Measurements from ENCODE around the gene THRB. TPM values are rescaled to one million over a fixed set of nuclear protein-coding genes. Genes with fewer than 3 reads are reported as not detected.

The THRB gene
- total RNA-seq, 1 donor from 2014 or later: 42.4 TPM

DNA sequence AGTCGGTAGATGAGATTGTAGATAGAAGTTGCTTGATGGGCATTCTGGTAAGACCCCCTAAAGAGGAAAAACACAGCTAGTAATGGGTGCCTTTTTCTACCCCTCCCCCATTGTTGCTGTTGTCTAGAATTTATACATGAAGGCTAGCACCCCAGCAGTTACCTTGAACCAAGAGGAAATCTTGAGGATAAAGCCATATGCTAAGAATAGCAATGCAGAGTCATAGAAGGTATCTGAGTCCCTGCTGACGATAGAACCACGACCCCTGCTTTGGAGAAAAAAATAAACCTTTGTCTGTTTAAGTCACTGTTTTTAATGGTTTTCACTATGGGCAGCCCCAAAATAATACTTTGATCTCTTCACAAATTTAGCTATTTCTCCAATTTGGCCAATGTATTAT lies 162.6 kb downstream of the THRB start:
- FAIRE-seq: no peak
- no peak for DNase-seq (ENCODE audit: low spot score in 2 of 2)

DNA sequence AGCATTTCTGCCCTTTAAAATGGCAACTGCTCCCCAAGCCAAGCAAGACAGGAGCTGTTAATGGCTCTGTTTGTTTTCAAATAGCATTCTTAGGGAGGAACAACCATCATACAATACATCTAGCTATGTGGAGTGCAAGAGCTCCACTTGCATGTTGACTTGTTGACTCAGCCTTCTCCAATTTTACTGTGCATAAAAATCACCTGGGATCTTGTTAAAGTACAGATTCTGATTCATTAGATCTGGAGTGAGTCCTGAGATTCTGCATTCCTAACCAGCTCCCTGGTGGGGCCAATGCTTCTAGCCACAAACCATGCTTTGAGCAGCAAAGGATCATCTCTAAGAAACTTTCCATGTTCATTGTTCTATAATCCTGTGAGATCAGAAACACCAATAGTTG lies 171.4 kb downstream of the THRB start:
- no peak for FAIRE-seq
- DNase-seq (ENCODE audit: low spot score in 2 of 2): no peak

DNA sequence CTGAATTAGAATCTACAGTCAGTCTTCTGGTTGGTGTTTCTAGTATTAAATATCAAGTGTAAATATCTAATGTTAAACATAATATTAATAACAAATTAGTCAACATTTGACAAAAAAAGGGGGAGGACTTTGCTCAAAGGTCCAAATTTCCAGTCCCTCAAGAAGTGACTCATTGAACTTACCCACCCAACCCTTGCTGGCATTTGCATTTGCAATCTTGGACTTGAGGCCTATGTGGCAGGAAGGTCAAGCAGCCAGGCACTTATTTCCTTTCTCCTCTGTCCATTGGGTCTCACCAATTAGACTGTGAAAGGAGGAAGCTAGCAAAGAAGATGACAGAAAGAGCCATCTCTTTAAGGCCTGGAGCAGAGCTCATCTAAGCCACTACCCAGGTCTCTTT lies 174.0 kb downstream of the THRB start:
- DNase-seq (ENCODE audit: low spot score in 2 of 2) (no peak), FAIRE-seq (no peak)

DNA sequence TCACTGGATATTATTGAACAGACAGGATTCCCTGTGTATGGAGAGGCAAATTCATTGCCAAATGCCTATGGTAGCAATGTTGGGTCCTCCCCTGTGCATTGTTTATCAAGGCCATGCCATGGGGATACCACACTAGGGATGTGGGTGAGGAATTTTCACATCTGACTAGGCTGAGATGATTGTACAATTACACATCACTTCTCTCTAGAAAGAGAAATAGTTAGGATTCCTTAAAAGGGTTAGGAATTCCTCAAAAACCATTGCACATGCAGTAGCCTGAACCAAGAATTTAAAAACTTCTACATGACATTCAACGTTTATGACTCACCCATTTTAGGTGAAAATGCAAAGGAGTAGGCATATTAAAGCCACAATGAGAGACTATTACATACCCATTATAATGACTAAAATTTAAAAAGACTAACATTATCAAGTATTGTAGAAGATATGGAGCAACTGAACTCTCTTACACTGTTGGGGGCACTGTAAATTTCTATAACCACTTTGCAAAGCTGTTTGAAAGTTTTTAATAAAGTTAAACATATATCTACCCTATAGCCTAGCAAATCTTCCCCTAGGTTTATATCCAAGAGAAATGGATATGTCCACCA lies 175.9 kb downstream of the THRB start:
- DNase-seq (ENCODE audit: low spot score in 2 of 2) (no peak), FAIRE-seq (no peak)

DNA sequence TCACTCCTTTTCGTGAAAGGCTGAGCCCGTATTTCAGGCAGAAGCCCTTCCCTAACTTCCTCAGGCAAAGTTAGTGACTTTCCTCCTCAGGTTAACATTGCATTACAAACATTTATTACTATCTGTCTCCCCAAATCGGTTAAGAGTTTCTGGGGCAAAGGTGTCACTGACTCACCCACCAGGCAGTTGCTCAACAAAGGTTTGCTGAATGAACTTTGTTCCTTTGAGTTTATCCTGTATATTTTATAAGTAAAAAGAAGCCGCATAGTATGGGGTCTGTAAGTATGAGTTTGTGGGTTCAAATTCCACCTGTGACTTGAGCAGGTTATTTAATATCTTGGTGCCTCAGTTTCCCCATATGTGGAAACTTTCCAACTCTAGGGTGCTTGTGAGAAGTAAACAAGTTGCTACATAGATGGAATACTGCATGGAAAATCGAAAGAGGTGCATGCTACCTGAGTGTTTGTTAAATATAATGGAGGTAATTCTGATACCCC lies 177.7 kb downstream of the THRB start:
- no peak for DNase-seq (ENCODE audit: low spot score in 2 of 2)
- FAIRE-seq: no peak

DNA sequence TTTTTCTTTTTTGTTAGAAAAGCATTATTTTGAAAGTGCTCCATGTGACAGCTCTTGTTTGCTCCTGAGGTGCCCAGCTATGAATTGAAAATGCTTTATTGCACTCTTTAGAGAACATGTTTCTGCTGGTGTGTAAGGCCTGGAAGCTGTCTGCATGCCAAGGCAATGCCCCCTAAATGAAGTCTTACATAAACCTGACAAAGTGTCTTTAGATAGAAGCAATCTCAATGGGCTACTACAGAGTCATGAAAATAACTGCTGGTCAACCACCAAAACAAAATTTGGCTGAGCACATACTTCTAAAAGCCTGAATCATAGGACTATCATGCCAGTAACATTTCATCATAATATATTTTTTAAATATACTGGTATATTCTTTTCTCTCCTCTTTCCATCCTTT lies 178.7 kb downstream of the THRB start:
- FAIRE-seq (no peak), DNase-seq (ENCODE audit: low spot score in 2 of 2) (no peak)

DNA sequence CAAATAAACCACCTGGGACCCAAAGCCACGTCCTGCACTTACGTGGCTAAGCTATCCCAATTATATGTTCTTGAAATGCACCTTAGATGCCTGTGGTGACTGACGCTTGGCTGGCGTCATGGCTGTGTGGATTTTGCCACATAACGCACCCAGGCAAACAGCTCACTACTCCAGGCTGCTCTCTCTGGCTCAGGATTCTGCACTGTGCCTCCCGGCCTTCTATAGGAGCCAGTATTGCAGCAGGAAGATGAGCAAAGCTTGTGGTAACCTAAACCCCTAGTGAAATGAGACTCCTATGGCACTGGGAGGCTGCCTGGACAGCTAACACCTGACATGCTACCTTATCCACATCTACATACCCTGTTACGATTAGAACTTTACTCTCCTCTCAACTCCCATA lies 179.3 kb downstream of the THRB start:
- DNase-seq (ENCODE audit: low spot score in 2 of 2): no peak
- no peak for FAIRE-seq

DNA sequence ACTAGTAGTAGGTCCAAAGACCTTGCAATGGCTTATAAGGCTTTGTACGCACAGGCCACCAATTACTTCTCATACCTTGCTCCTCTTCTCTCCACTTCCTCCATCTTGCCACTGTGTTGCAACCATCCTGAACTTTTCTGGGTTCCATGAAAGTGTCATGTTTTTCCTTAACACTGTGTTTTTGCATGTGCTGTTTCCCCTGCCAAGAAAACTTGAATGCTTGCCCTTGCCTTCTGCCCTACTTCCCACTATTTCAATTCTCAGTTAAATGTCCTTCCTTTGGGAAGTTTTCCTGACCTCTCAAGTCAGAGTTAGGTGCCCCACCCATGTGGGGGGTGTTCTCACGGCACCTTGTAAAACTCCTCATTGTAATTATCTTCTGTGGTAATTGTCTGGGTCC lies 182.8 kb downstream of the THRB start:
- DNase-seq (ENCODE audit: low spot score in 2 of 2): no peak
- no peak for FAIRE-seq

DNA sequence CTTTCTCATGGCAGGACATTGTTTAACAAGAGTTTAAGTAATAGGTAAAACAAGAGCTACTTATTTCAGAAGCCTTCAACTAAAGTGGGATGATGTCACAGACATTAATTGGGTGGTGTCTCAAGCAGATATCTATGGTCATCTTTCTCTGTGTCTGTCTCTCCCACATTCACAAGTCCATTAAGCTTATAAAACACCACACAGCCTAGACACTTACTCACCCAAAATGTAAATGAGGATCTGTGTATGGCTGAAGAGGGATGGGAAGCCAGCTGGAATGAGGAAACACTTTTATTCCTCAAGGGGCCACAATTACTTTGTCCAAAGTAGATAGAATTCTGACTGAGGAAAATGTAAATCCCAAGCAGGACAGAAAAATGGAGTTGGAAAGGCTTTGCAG lies 183.8 kb downstream of the THRB start:
- DNase-seq (ENCODE audit: low spot score in 2 of 2): no peak
- FAIRE-seq: no peak

DNA sequence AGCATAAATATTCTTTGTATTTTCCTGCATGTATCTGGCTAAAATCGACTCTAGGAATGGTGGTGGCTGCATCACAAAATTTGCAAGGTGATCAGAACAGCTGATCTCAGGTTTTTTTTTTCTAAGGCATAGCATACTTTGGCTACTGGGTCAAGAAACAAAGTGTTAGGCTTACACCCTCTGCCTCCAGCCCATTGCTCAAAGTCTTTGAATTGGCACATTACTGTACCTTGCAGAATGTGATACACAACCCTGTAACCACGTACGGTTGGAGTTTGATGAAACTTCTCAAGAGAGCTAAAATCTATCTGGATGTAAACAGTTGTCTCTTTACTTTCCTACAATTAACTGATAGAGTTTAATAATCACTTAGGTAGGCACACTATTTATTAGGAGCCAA lies 188.1 kb downstream of the THRB start:
- no peak for FAIRE-seq
- no peak for DNase-seq (ENCODE audit: low spot score in 2 of 2)

DNA sequence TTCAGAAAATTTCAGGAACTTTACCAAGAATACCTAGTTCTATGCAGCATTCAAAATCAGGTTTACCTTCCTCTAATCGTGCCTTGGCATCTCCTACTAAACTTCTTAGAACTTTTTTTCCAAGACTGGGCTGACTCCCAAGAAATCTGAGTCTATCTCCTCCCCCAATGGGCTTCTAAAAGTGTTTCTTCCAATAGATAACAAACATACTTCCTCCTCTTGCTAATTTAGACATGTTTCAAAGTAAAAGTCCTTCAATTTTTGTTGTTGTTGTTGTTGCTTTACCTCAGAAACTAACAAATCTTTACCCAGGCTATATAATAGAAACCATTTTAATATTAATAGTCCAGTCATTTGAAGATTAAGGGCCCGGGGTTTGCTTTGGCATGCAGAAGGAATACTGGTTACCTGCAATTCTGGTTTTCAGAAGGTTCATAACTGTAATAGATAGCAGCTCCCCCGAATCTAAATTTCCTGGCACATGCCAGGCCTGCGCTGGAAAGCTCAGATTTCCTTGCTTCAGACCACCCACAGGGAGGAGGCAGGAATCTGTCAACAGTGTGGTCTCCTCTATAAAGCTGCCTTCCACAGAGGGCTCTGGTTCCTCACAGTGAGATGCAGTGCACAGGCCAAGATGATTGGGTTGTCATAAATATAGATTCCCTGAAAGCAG lies 188.7 kb downstream of the THRB start:
- FAIRE-seq: no peak

DNA sequence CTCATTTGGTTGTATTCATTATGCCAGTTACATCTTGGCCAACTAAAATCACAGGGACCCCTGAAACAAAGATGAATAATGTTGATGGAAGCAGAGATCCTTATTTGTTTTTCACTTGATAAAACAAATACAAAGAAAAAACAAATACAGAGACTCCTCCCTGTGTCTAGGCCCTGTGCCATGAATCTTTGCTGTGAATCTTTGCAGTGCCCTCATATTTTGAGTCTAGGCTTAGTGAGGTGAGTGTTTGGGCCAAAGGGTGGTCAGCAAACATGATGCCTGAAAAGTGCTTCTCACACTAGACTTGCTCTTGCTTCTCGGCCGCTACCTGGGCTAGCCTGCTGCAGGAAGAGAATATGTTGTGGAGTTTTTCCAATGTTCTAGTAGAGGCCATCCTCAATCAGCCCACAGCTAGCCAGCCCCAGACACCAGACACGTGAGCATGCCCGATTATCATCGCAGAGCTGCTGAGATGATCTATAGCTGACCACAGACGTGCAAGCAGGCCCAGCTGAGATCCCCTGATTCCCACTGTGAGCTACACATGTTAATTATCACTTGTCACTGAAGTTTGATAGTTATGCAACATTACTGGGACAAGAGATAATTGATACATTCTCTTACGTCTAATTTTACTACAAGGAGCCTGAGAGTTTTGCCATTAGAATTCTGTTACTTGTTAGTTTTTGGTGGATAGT lies 191.4 kb downstream of the THRB start:
- FAIRE-seq (no peak), DNase-seq (ENCODE audit: low spot score in 2 of 2) (no peak)

More for the DNA sequence above, 188.7 kb downstream of the THRB start:
- DNase-seq (ENCODE audit: low spot score in 2 of 2): no peak

DNA sequence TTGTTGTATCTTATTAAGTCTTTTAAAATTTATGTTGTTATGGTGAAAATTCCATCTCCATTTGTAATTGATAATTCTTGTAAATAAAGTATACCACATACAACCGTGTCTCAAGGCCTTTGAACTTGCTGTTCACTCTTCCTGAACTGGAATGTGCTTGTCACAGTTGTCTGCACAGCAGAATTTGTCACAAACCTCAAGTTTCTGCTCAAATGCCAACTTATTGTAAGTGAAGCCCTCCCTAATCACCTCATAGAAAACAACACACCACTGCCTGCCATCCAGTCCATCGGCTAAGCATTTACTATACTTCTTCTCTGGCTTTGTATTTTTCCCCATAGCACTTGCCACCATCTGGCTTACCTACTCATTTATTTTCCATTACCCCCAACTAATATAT lies 192.3 kb downstream of the THRB start:
- DNase-seq (ENCODE audit: low spot score in 2 of 2): no peak
- no peak for FAIRE-seq

DNA sequence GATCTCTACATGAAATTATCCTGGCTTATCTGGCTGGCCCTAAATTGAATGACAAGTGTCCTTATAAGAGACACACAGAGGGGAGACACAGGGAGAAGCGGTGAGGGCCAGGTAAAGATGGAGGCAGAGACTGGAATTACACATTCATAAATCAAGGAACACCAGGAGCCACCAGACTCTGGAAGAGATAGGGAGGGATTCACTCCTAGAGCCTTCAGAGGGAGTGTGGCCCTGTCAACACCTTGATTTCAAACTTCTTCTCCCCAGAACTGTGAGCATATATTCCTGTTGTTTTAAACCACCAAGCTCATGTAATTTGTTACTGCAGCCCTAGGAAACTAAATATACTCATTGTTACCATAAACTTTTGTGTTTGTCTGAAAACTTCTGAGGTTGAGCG lies 193.7 kb downstream of the THRB start:
- FAIRE-seq (no peak), DNase-seq (ENCODE audit: low spot score in 2 of 2) (no peak)

DNA sequence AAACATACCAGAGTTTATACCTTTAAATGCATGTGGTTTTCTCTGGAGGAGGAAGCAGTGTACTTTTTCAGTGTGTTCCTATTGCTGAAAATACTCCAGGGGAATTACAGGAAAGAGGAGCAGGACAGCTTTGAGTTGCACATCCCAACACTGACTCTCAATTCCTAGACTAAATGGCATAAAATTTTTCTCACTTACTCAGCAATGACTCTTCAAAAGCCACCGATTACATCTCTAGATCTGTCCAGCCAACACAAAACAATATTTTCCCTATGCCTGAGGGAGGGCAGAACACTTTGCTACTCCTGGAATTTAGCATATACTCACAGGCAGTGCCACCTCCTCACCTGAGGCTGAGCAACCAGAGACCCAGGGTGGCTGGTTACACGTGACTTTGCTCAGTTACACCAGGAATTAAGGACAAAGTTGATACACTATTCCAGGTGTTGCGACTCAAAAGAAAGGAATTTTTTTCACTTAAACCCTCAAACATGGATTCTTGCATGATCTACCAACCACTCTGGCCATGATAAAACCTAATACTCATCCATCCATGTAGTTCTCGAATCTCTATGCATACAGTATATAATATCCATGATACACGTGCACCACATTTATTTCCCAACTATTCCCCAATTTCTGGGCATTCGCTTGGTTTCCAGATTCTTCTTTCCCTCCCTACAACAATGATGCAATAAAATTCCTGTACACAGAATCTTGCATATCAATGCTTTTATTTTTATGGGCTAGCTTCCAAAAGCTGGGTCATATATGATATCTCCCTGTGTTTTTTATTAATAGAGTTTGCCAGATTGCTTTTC lies 194.6 kb downstream of the THRB start:
- no peak for FAIRE-seq
- DNase-seq (ENCODE audit: low spot score in 2 of 2): no peak

DNA sequence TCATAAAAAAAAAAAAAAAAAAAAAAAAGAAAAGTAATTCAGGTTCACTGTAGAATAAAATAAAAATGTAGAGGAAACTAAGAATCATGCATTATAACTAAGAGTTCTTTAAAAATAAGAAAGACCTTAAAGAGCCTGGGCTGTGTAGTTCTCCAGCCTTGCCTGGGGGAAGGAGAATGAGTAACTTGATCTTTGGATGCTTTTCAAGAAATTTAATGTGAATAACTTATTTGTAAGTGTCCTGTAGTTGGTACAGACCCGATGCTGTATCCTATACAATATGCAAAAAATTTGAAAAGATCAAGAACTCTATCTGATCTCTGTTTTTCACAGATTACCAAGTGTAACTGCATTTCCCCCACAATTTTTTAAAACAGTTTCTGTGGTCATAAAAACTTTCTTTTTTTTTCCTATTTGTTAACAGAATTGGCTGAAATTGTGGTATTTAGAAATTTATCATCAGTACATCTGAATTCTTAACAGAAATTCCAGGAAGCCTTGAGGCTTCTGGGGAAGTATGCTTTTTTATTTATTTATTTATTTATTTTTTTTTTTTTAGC lies 195.3 kb downstream of the THRB start:
- no peak for FAIRE-seq

DNA sequence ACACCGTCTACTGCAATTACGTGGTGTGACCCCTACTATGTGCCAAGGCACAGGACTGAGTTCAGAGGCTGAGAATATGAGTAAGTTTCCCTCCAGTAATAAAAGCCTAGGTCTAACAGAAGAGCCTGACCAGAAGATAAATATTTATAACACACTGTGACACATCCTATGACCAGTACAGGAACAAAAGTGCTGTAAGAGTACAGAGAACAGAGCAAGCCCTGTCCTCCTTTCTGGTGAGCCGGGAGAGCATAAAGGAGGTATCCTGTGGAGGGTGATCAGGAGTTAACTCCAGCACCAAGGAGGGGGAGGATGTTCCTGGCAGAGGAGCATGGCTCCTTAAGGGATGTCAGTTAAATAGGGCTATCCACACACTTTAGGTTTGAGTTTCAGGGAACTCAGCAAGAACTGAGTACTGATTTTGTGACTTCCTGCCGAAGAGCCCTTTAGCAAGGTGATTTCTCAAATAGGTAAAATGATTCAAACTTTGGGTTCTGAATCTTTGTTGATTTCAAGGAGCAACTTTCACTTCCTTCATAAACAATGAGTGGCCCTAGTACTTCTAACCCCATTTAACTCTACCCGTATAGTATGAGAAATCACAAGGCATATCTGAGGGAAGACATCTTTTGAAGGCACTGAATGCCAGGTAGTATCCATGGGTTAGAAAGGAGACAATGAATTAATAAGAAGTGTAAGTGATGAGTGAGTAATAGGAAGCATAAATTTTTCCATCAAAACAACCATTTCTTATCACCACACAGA lies 198.0 kb downstream of the THRB start:
- no peak for DNase-seq (ENCODE audit: low spot score in 2 of 2)
- FAIRE-seq: no peak

More for the DNA sequence above, 195.3 kb downstream of the THRB start:
- no peak for DNase-seq (ENCODE audit: low spot score in 2 of 2)

DNA sequence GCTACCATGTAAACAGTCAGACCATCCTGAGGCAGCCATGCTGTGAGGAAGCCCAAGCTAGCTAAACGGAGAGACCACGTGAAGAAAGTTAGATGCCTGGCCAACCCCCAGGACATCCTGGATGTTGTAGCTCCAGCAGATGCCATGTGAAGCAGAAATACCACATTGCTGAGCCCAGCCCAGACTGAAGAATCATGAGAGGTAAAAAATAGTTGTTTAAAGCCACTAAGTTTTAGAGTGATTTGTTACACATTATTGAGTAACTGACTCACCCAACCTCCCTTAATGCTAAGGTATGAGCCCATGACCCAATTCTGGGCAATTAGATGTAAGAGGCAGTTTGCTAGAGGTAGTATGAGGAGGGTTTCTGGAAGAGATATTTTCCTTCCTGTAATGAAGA lies 200.5 kb downstream of the THRB start:
- FAIRE-seq (no peak), DNase-seq (ENCODE audit: low spot score in 2 of 2) (no peak)

DNA sequence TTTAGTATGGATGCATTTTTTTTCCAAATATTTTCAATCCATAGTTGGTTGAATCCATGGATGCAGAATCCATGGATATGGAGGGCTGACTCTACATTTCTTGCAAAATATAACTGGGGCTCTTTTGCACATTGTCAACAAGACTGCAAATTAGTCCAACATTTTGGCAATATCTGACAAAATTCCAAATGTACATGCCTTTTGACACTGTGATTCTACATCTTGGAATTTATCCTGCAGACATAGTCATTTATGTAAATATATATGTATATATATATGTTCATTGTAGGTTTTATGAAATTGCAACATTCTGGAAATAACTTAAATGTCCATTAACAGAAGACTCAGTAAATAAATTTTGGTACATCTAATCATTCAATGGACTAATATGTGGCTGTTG lies 203.0 kb downstream of the THRB start:
- no peak for DNase-seq (ENCODE audit: low spot score in 2 of 2)
- no peak for FAIRE-seq

DNA sequence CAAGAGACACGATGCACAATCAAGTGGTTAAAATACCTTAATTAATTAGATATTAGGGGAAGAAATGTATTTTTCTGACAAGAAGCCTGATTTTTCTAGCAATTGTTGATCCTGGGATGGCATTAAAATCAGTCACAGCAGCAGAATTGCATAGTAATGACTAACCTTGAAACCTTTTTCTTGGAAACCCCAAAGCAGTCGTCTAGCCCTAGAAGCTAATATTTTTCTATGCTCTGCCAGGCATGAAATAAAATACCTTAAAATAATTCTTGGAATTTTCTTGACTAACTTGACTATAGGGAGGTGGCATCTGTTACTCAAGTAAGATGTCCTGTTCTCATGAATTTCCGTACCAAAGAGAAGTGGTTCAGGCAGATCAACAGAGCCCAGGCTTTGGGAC lies 204.1 kb downstream of the THRB start:
- FAIRE-seq: no peak
- DNase-seq (ENCODE audit: low spot score in 2 of 2): no peak
